H9 (cell line): ENCODE results near the gene PRSS23. TPM values are rescaled to one million over a fixed set of nuclear protein-coding genes. Genes with fewer than 3 reads are reported as not detected.

Experiments used
- DNase-seq: peaks from one replicate; pipeline ENCODE4 v3.0.0-alpha.2; 2017
- H2AFZ ChIP-seq: one replicate; pipeline ENCODE4 v1.6.1; 2013; ENCODE audit warnings: mild to moderate bottlenecking, low read length, control low read depth, moderate library complexity
- H2AK5ac ChIP-seq: 2 replicates; pipeline ENCODE4 v1.6.1; 2013; ENCODE audit warnings: low read length, control low read depth, mixed read lengths; ENCODE audit not compliant: insufficient read length
- H2BK120ac ChIP-seq: one replicate; pipeline ENCODE4 v1.6.1; 2013; ENCODE audit warnings: low read depth, mild to moderate bottlenecking, low read length, control low read depth, inconsistent platforms; ENCODE audit not compliant: poor library complexity, severe bottlenecking
- H2BK12ac ChIP-seq: 2 replicates; pipeline ENCODE4 v1.6.1; 2013; ENCODE audit warnings: low read length, control low read depth, mixed read lengths, low read depth; ENCODE audit not compliant: insufficient read length
- H2BK15ac ChIP-seq: 2 replicates; pipeline ENCODE4 v1.6.1; 2013; ENCODE audit warnings: low read depth, low read length, control low read depth
- H2BK20ac ChIP-seq: one replicate; pipeline ENCODE4 v1.6.1; 2013; ENCODE audit warnings: low read depth, mild to moderate bottlenecking, low read length, control low read depth, inconsistent platforms; ENCODE audit not compliant: poor library complexity, severe bottlenecking
- H2BK5ac ChIP-seq: 2 replicates; pipeline ENCODE4 v1.6.1; 2013; ENCODE audit warnings: low read length, control low read depth, mixed read lengths; ENCODE audit not compliant: insufficient read length
- H3K14ac ChIP-seq: 2 replicates; pipeline ENCODE4 v1.6.1; 2013; ENCODE audit warnings: low read length, control low read depth; ENCODE audit not compliant: insufficient read depth
- H3K18ac ChIP-seq: 2 replicates; pipeline ENCODE4 v1.6.1; 2013; ENCODE audit warnings: low read depth, mild to moderate bottlenecking, mixed read lengths, low read length, control low read depth; ENCODE audit not compliant: insufficient read length
- H3K23ac ChIP-seq: 2 replicates; pipeline ENCODE4 v1.6.1; 2013; ENCODE audit warnings: low read length, control low read depth, mixed read lengths, low read depth; ENCODE audit not compliant: insufficient read length
- H3K23me2 ChIP-seq: 2 replicates; pipeline ENCODE4 v1.6.1; 2013; ENCODE audit warnings: low read depth, mild to moderate bottlenecking, mixed read lengths, low read length, control low read depth; ENCODE audit not compliant: insufficient read length, poor library complexity, severe bottlenecking
- H3K27ac ChIP-seq: 2 replicates; pipeline ENCODE4 v1.5.1; 2013; ENCODE audit warnings: low read length, control low read depth, mixed read lengths, low read depth; ENCODE audit not compliant: insufficient read length
- H3K27me3 ChIP-seq: 2 replicates; pipeline ENCODE4 v1.6.1; 2013; ENCODE audit warnings: low read length, control low read depth, inconsistent platforms; ENCODE audit not compliant: insufficient read depth
- H3K4ac ChIP-seq: 2 replicates; pipeline ENCODE4 v1.6.1; 2013; ENCODE audit warnings: low read depth, mild to moderate bottlenecking, control low read depth, inconsistent platforms, low read length, moderate library complexity
- H3K4me1 ChIP-seq: 2 replicates; pipeline ENCODE4 v1.6.1; 2013; ENCODE audit warnings: low read length, control low read depth, inconsistent platforms; ENCODE audit not compliant: insufficient read depth
- H3K4me2 ChIP-seq: 2 replicates; pipeline ENCODE4 v1.6.1; 2013; ENCODE audit warnings: low read length, control low read depth, mixed read lengths; ENCODE audit not compliant: insufficient read length, insufficient read depth
- H3K56ac ChIP-seq: 2 replicates; pipeline ENCODE4 v1.6.1; 2013; ENCODE audit warnings: low read depth, mild to moderate bottlenecking, mixed read lengths, low read length, control low read depth; ENCODE audit not compliant: insufficient read length
- H3K79me1 ChIP-seq: 2 replicates; pipeline ENCODE4 v1.6.1; 2013; ENCODE audit warnings: low read depth, mild to moderate bottlenecking, moderate library complexity, low read length, control low read depth, inconsistent platforms; ENCODE audit not compliant: insufficient read depth, poor library complexity, severe bottlenecking
- H3K79me2 ChIP-seq: 2 replicates; pipeline ENCODE4 v1.6.1; 2013; ENCODE audit warnings: low read length, control low read depth, inconsistent platforms; ENCODE audit not compliant: insufficient read depth
- H3K9ac ChIP-seq: 2 replicates; pipeline ENCODE4 v1.6.1; 2013; ENCODE audit warnings: low read length, control low read depth, mixed read lengths; ENCODE audit not compliant: insufficient read length; ENCODE audit errors: extremely low read depth
- H3K9me3 ChIP-seq: one replicate; pipeline ENCODE4 v1.6.1; 2013; ENCODE audit warnings: low read depth, low read length, inconsistent platforms; ENCODE audit not compliant: control insufficient read depth
- H3T11ph ChIP-seq: one replicate; pipeline ENCODE4 v1.6.1; 2013; ENCODE audit warnings: mild to moderate bottlenecking, low read length, control low read depth, inconsistent platforms
- H4K20me1 ChIP-seq: one replicate; pipeline ENCODE4 v1.6.1; 2013; ENCODE audit not compliant: control insufficient read depth, insufficient read length, insufficient read depth
- H4K5ac ChIP-seq: 2 replicates; pipeline ENCODE4 v1.6.1; 2013; ENCODE audit warnings: low read depth, mild to moderate bottlenecking, mixed read lengths, low read length, control low read depth; ENCODE audit not compliant: insufficient read length
- H4K8ac ChIP-seq: replicated peaks from 2 replicates; pipeline ENCODE4 v1.6.1; 2013; ENCODE audit warnings: low read length, control low read depth, mixed read lengths, low read depth; ENCODE audit not compliant: insufficient read length
- H4K91ac ChIP-seq: 2 replicates; pipeline ENCODE4 v1.6.1; 2013; ENCODE audit warnings: low read depth, mild to moderate bottlenecking, moderate library complexity, mixed read lengths, low read length, control low read depth; ENCODE audit not compliant: insufficient read length
- H3K27ac Mint-ChIP-seq, 3 experiments: 2 replicates in 2 of 3; 3 replicates in 1 of 3; pipeline ENCODE4 v1.8.0; 2020 to 2021; ENCODE audit warnings: mixed read lengths in 3 of 3, mild to moderate bottlenecking in 1 of 3, moderate library complexity in 1 of 3
- H3K27me3 Mint-ChIP-seq: 2 replicates; pipeline ENCODE4 v1.8.0; 2021; ENCODE audit warnings: low read depth, mild to moderate bottlenecking, moderate library complexity, mixed read lengths
- H3K36me3 Mint-ChIP-seq, 3 experiments: 2 replicates in 2 of 3; 3 replicates in 1 of 3; pipeline ENCODE4 v1.8.0; 2020 to 2021; ENCODE audit warnings: low read depth in 3 of 3, mixed read lengths in 3 of 3; ENCODE audit not compliant: insufficient read depth in 1 of 3
- H3K4me1 Mint-ChIP-seq, 2 experiments: 2 replicates each; pipeline ENCODE4 v1.8.0; 2020; ENCODE audit warnings: mixed read lengths in 2 of 2
- H3K4me3 Mint-ChIP-seq, 2 experiments: 2 replicates in 1 of 2; 3 replicates in 1 of 2; pipeline ENCODE4 v1.8.0; 2020 to 2021; ENCODE audit warnings: mild to moderate bottlenecking in 2 of 2, mixed read lengths in 2 of 2, moderate library complexity in 1 of 2
- H3K9me3 Mint-ChIP-seq, 2 experiments: 2 replicates in 1 of 2; 3 replicates in 1 of 2; pipeline ENCODE4 v1.8.0; 2020; ENCODE audit warnings: mild to moderate bottlenecking in 2 of 2, mixed read lengths in 2 of 2, moderate library complexity in 1 of 2
- CTCF ChIP-seq: fragments of 200-600 bp; sonication (generic); conservative IDR thresholded peaks from 3 replicates; pipeline ENCODE4 v1.8.0; 2021; ENCODE audit warnings: antibody characterized with exemption, mild to moderate bottlenecking
- WGBS: extraction: QIAGEN DNeasy Blood & Tissue Kit; methylation state at CpG from one replicate; pipeline ENCODE4 v1.1.7; 2013; ENCODE audit warnings: missing lambda C conversion rate, low lambda C conversion rate, mixed read lengths; ENCODE audit not compliant: insufficient read length; ENCODE audit errors: extremely low coverage; 5-methylcytosine and 5-hydroxymethylcytosine counted together
- total RNA-seq: library from RNA; stranded (reverse); gene quantifications from 2 replicates; pipeline ENCODE4 v1.2.1, GENCODE V29; 2021

Gene PRSS23
- total RNA-seq, 1 experiment from 2014 or later, result 6.9 TPM

- Mint-ChIP-seq H3K4me1 (peaks cover 33 to 35% of the 10 kb centered on the region in 2 experiments), H3K27me3 (peaks cover 17% of the 10 kb centered on the region), H3K36me3 (peaks cover 1 to 14% (median 8%) of the 10 kb centered on the region in 3 experiments; a peak in 4 of 7 replicates), H3K9me3 (no peaks in the 10 kb centered on the region), H3K4me3 (no peak overlapping the region), H3K27ac (no peak overlapping the region)
- no peak for DNase-seq
- no peak overlapping the region for H2AK5ac ChIP-seq
- H3K9me3 ChIP-seq, result no peaks in the 10 kb centered on the region
- no peak overlapping the region for H3K56ac ChIP-seq
- no peak overlapping the region for H2AFZ ChIP-seq
- no peak overlapping the region for H2BK20ac ChIP-seq
- H2BK12ac ChIP-seq, result no peak overlapping the region
- H3K4me2 ChIP-seq, result no peak overlapping the region
- peaks cover 5% of the 10 kb centered on the region; the same call in 1 of the 2 replicates for H3K27me3 ChIP-seq
- H3K79me1 ChIP-seq, result no peaks in the 10 kb centered on the region
- peaks cover 6% of the 10 kb centered on the region; the same call in 1 of the 2 replicates for H3K4me1 ChIP-seq
- no peak overlapping the region for H4K8ac ChIP-seq
- TF ChIP-seq CTCF, result no peak
- no peak overlapping the region for H3K27ac ChIP-seq
- H3K79me2 ChIP-seq, result no peaks in the 10 kb centered on the region
- H3K4ac ChIP-seq, result no peak overlapping the region
- H3K14ac ChIP-seq, result no peak overlapping the region
- no peak overlapping the region for H3T11ph ChIP-seq
- no peaks in the 10 kb centered on the region for H4K20me1 ChIP-seq
- WGBS, result no CpG with 5 or more reads among the region's 4 CpGs
- H2BK120ac ChIP-seq, result no peak overlapping the region
- no peak overlapping the region for H3K18ac ChIP-seq
- no peak overlapping the region for H3K9ac ChIP-seq
- peaks cover 7% of the 10 kb centered on the region for H3K23me2 ChIP-seq
- no peak overlapping the region for H4K5ac ChIP-seq
- no peak overlapping the region for H2BK5ac ChIP-seq
- no peak overlapping the region for H4K91ac ChIP-seq
- H2BK15ac ChIP-seq, result no peak overlapping the region
- H3K23ac ChIP-seq, result no peak overlapping the region
Measured at GRCh38 chr11:86804951-86805350, 4.6 kb downstream of the PRSS23 start.
